PFSK-1 (cell line): ENCODE measurements around the gene KCNJ6.

Experiments
- FOXP2 ChIP-seq: optimal IDR thresholded peaks from 2 replicates; pipeline ENCODE3; 2011; ENCODE audit warnings: borderline replicate concordance, control low read depth, inconsistent platforms; ENCODE audit not compliant: insufficient read depth; ENCODE audit errors: extremely low read length, extremely low read depth
- POLR2AphosphoS5 ChIP-seq: IDR thresholded peaks from 2 replicates; pipeline ENCODE4 v1.6.1; 2012; ENCODE audit warnings: low read depth, mild to moderate bottlenecking, control low read depth, low read length, moderate library complexity
- TAF1 ChIP-seq: IDR thresholded peaks from 2 replicates; pipeline ENCODE4 v1.6.1; 2012; ENCODE audit warnings: low read length, control low read depth, borderline replicate concordance; ENCODE audit not compliant: insufficient read depth

GRCh38 chr21:37805266-37805665 lies 111.0 kb downstream of the KCNJ6 start:
- TF ChIP-seq POLR2AphosphoS5, result no peak
- TF ChIP-seq FOXP2, result no peak
- no peak for TF ChIP-seq TAF1
